Parathyroid adenoma (tissue), 2 donors: ENCODE data around the gene MXI1.

Source experiments
- H2AFZ ChIP-seq: fragments of 300-600 bp; sonication (generic); one replicate; pipeline ENCODE4 v1.7.0; 2017; ENCODE audit warnings: antibody characterized with exemption, mild to moderate bottlenecking
- H3K27ac ChIP-seq: fragments of 300-600 bp; sonication (generic); one replicate; pipeline ENCODE4 v1.7.0; 2017
- H3K27me3 ChIP-seq: fragments of 300-600 bp; sonication (generic); one replicate; pipeline ENCODE4 v1.7.0; 2017; ENCODE audit warnings: low read length; ENCODE audit not compliant: control insufficient read depth, insufficient read depth
- H3K36me3 ChIP-seq: fragments of 300-600 bp; sonication (generic); one replicate; pipeline ENCODE4 v1.7.0; 2017; ENCODE audit warnings: low read length; ENCODE audit not compliant: control insufficient read depth, insufficient read depth
- H3K4me1 ChIP-seq: fragments of 300-600 bp; sonication (generic); one replicate; pipeline ENCODE4 v1.7.0; 2017; ENCODE audit warnings: control low read depth
- H3K4me2 ChIP-seq: fragments of 300-600 bp; sonication (generic); one replicate; pipeline ENCODE4 v1.7.0; 2017; ENCODE audit warnings: low read length
- H3K4me3 ChIP-seq: fragments of 300-600 bp; sonication (generic); one replicate; pipeline ENCODE4 v1.7.0; 2017; ENCODE audit warnings: low read depth, low read length
- H3K79me2 ChIP-seq: fragments of 300-600 bp; sonication (generic); one replicate; pipeline ENCODE4 v1.7.0; 2017; ENCODE audit warnings: control low read depth
- H3K9ac ChIP-seq: fragments of 300-600 bp; sonication (generic); one replicate; pipeline ENCODE4 v1.7.0; 2017; ENCODE audit warnings: mild to moderate bottlenecking
- H3K9me3 ChIP-seq: fragments of 300-600 bp; sonication (generic); one replicate; pipeline ENCODE4 v1.7.0; 2017; ENCODE audit warnings: low read length; ENCODE audit not compliant: control insufficient read depth
- CTCF ChIP-seq: fragments of 300-600 bp; sonication (generic); IDR thresholded peaks from one replicate; pipeline ENCODE4 v1.7.0; 2017; ENCODE audit warnings: antibody characterized with exemption, mild to moderate bottlenecking
- donor health status: primary hyperparathyroidism.

The MXI1 gene

GRCh38 chr10:110172155-110172554, 35.2 kb upstream of the MXI1 start:
- no peaks in the 10 kb centered on the region for H3K36me3 ChIP-seq
- no peaks in the 10 kb centered on the region for H3K27me3 ChIP-seq
- H3K27ac ChIP-seq: no peak overlapping the region
- H2AFZ ChIP-seq: no peak overlapping the region
- TF ChIP-seq CTCF: no peak
- no peaks in the 10 kb centered on the region for H3K4me1 ChIP-seq
- no peak overlapping the region for H3K9ac ChIP-seq
- no peaks in the 10 kb centered on the region for H3K9me3 ChIP-seq
- H3K79me2 ChIP-seq: no peaks in the 10 kb centered on the region
- H3K4me2 ChIP-seq: no peak overlapping the region
- no peak overlapping the region for H3K4me3 ChIP-seq

- no peaks in the 10 kb centered on the region for H3K4me1 ChIP-seq
Measured at GRCh38 chr10:110174201-110174600, 33.2 kb upstream of the MXI1 start.

GRCh38 chr10:110174816-110175215, 32.6 kb upstream of the MXI1 start:
- H3K27me3 ChIP-seq: no peaks in the 10 kb centered on the region
- TF ChIP-seq CTCF: no peak

More at GRCh38 chr10:110174201-110174600, 33.2 kb upstream of the MXI1 start:
- Histone ChIP-seq H3K27ac (no peak overlapping the region), H3K9me3 (no peaks in the 10 kb centered on the region), H2AFZ (no peak overlapping the region), H3K4me2 (no peak overlapping the region), H3K9ac (no peak overlapping the region), H3K27me3 (no peaks in the 10 kb centered on the region), H3K4me3 (no peak overlapping the region), H3K36me3 (no peaks in the 10 kb centered on the region), H3K79me2 (no peaks in the 10 kb centered on the region)
- no peak for TF ChIP-seq CTCF

GRCh38 chr10:110175406-110175805, 32.0 kb upstream of the MXI1 start:
- H2AFZ ChIP-seq: no peak overlapping the region
- no peaks in the 10 kb centered on the region for H3K27me3 ChIP-seq
- H3K4me1 ChIP-seq: no peaks in the 10 kb centered on the region
- H3K27ac ChIP-seq: no peak overlapping the region
- no peak overlapping the region for H3K4me2 ChIP-seq
- no peaks in the 10 kb centered on the region for H3K79me2 ChIP-seq
- no peak overlapping the region for H3K9ac ChIP-seq
- no peak for TF ChIP-seq CTCF
- no peak overlapping the region for H3K4me3 ChIP-seq
- H3K9me3 ChIP-seq: no peaks in the 10 kb centered on the region
- no peaks in the 10 kb centered on the region for H3K36me3 ChIP-seq

More at GRCh38 chr10:110174816-110175215, 32.6 kb upstream of the MXI1 start:
- Histone ChIP-seq H3K79me2 (no peaks in the 10 kb centered on the region), H3K9me3 (no peaks in the 10 kb centered on the region), H3K4me1 (no peaks in the 10 kb centered on the region), H3K4me3 (no peak overlapping the region), H2AFZ (no peak overlapping the region), H3K4me2 (no peak overlapping the region), H3K9ac (no peak overlapping the region), H3K36me3 (no peaks in the 10 kb centered on the region), H3K27ac (no peak overlapping the region)

- Histone ChIP-seq H3K4me1 (no peaks in the 10 kb centered on the region), H2AFZ (no peak overlapping the region), H3K79me2 (no peaks in the 10 kb centered on the region), H3K36me3 (no peaks in the 10 kb centered on the region), H3K4me3 (no peak overlapping the region), H3K27me3 (no peaks in the 10 kb centered on the region), H3K9ac (no peak overlapping the region), H3K9me3 (no peaks in the 10 kb centered on the region), H3K27ac (no peak overlapping the region), H3K4me2 (no peak overlapping the region)
- no peak for TF ChIP-seq CTCF
Measured at GRCh38 chr10:110176141-110177030, 31.0 kb upstream of the MXI1 start.
